ENCODE measurements around the gene MACROH2A1. TPM values are rescaled to one million over a fixed set of nuclear protein-coding genes. Genes with fewer than 3 reads are reported as not detected.

Gene MACROH2A1
- 100 to 1,000 TPM; 159 to 190 TPM for total RNA-seq

- Mint-ChIP-seq H3K36me3 (ENCODE audit: low read depth) (peaks cover 13% of the 10 kb centered on the region), H3K4me3 (peak within 1 kb of the TSS; percentile 86), H3K27ac (peak within 1 kb of the TSS; percentile 91), H3K4me1 (peaks cover 40% of the 10 kb centered on the region), H3K27me3 (no peaks in the 10 kb centered on the region), H3K9me3 (ENCODE audit: low read depth) (no peaks in the 10 kb centered on the region)
- ATAC-seq (peak; percentile 88), DNase-seq (peak; percentile 92)
- CTCF ChIA-PET, result interaction anchor here (1.0 kb wide), 1 partner anchor 27 kb away, joined by 4 read pairs; no protein-coding TSS in a partner anchor
- POLR2A ChIA-PET, result no interaction called here
- intact Hi-C loops (cut with DNase I, micrococcal nuclease), result loop anchor here (1.0 to 5.0 kb wide), 4 partner anchors 22 to 525 kb away; partner anchors contain the start of genes PCBD2 (in 1 of the 2) and TXNDC15 (in 1 of the 2)
Observed at GRCh38 chr5:135398855-135399793, at the start of gene MACROH2A1. Gene MACROH2A1 (minus strand): TSS chr5:135399231. CDS start chr5:135389093, 10,138 bp downstream.

GRCh38 chr5:135448071-135448739 lies 49.2 kb upstream of the MACROH2A1 start:
- H3K4me1 Mint-ChIP-seq, result no peaks in the 10 kb centered on the region
- CTCF ChIA-PET, result interaction anchor here (0.6 to 1.3 kb wide), 3 partner anchors 10 to 118 kb away, joined by 4 to 5 read pairs (median 5); no protein-coding TSS in a partner anchor
- ATAC-seq (no peak), DNase-seq (peak; percentile 14)
- intact Hi-C loops (cut with DNase I, micrococcal nuclease), result no loop called here
- peaks cover 4% of the 10 kb centered on the region for H3K27me3 Mint-ChIP-seq
- H3K9me3 Mint-ChIP-seq (ENCODE audit: low read depth), result no peaks in the 10 kb centered on the region
- no peak overlapping the region for H3K27ac Mint-ChIP-seq
- POLR2A ChIA-PET, result no interaction called here
- no peaks in the 10 kb centered on the region for H3K36me3 Mint-ChIP-seq (ENCODE audit: low read depth)
- no peak overlapping the region for H3K4me3 Mint-ChIP-seq

GRCh38 chr5:135447298-135447929 lies 48.4 kb upstream of the MACROH2A1 start, which contains the start of gene DCANP1:
Gene DCANP1 (minus strand): TSS chr5:135447348. CDS start chr5:135447108, 240 bp downstream.
- ChIA-PET POLR2A (no interaction called here), CTCF (interaction anchor here (0.6 to 1.2 kb wide), 2 partner anchors 92 to 115 kb away, joined by 4 to 6 read pairs; no protein-coding TSS in a partner anchor)
- Mint-ChIP-seq H3K27ac (no peak within 1 kb of the TSS), H3K36me3 (ENCODE audit: low read depth) (no peaks in the 10 kb centered on the region), H3K9me3 (ENCODE audit: low read depth) (no peaks in the 10 kb centered on the region), H3K4me3 (no peak within 1 kb of the TSS), H3K4me1 (no peaks in the 10 kb centered on the region), H3K27me3 (peaks cover 2% of the 10 kb centered on the region)
- ATAC-seq, result no peak
- intact Hi-C loops (cut with DNase I, micrococcal nuclease), result no loop called here
- DNase-seq, result no peak

- intact Hi-C loops (cut with DNase I, micrococcal nuclease), result no loop called here
- Mint-ChIP-seq H3K36me3 (ENCODE audit: low read depth) (no peaks in the 10 kb centered on the region), H3K4me3 (no peak overlapping the region), H3K4me1 (no peaks in the 10 kb centered on the region), H3K27me3 (peaks cover 2% of the 10 kb centered on the region), H3K9me3 (ENCODE audit: low read depth) (no peaks in the 10 kb centered on the region), H3K27ac (no peak overlapping the region)
- no peak for DNase-seq
- ChIA-PET CTCF (interaction anchor here (1.1 to 1.2 kb wide), 3 partner anchors 16 to 116 kb away, joined by 3 to 6 read pairs (median 3); no protein-coding TSS in a partner anchor), POLR2A (no interaction called here)
- no peak for ATAC-seq
Observed at GRCh38 chr5:135446615-135447014, 47.6 kb upstream of the MACROH2A1 start.

- Mint-ChIP-seq H3K4me1 (no peaks in the 10 kb centered on the region), H3K36me3 (ENCODE audit: low read depth) (no peaks in the 10 kb centered on the region), H3K9me3 (ENCODE audit: low read depth) (no peaks in the 10 kb centered on the region), H3K27me3 (peaks cover 2% of the 10 kb centered on the region), H3K27ac (no peak overlapping the region), H3K4me3 (no peak overlapping the region)
- DNase-seq (no peak), ATAC-seq (no peak)
- intact Hi-C loops (cut with DNase I, micrococcal nuclease), result no loop called here
- POLR2A ChIA-PET, result no interaction called here
- CTCF ChIA-PET, result interaction anchor here (1.1 to 1.2 kb wide), 4 partner anchors 11 to 116 kb away, joined by 3 to 6 read pairs (median 4); no protein-coding TSS in a partner anchor
Observed at GRCh38 chr5:135446206-135446605, 47.2 kb upstream of the MACROH2A1 start.

GRCh38 chr5:135445306-135445985 lies 46.4 kb upstream of the MACROH2A1 start:
- CTCF ChIA-PET, result interaction anchor here (1.1 to 1.2 kb wide), 2 partner anchors 12 to 20 kb away, joined by 3 to 4 read pairs; no protein-coding TSS in a partner anchor
- Mint-ChIP-seq H3K4me1 (no peaks in the 10 kb centered on the region), H3K9me3 (ENCODE audit: low read depth) (no peaks in the 10 kb centered on the region), H3K27ac (no peak overlapping the region), H3K36me3 (ENCODE audit: low read depth) (no peaks in the 10 kb centered on the region), H3K4me3 (no peak overlapping the region), H3K27me3 (peaks cover 2% of the 10 kb centered on the region)
- intact Hi-C loops (cut with DNase I, micrococcal nuclease), result no loop called here
- POLR2A ChIA-PET, result no interaction called here
- DNase-seq (no peak), ATAC-seq (no peak)

GRCh38 chr5:135444881-135445280 lies 45.9 kb upstream of the MACROH2A1 start:
- no peak overlapping the region for H3K4me3 Mint-ChIP-seq
- peaks cover 2% of the 10 kb centered on the region for H3K27me3 Mint-ChIP-seq
- intact Hi-C loops (cut with DNase I, micrococcal nuclease), result no loop called here
- H3K36me3 Mint-ChIP-seq (ENCODE audit: low read depth), result no peaks in the 10 kb centered on the region
- ChIA-PET CTCF (no interaction called here), POLR2A (no interaction called here)
- no peak for DNase-seq
- no peak for ATAC-seq
- no peaks in the 10 kb centered on the region for H3K9me3 Mint-ChIP-seq (ENCODE audit: low read depth)
- H3K4me1 Mint-ChIP-seq, result no peaks in the 10 kb centered on the region
- no peak overlapping the region for H3K27ac Mint-ChIP-seq

GRCh38 chr5:135444360-135444759 lies 45.3 kb upstream of the MACROH2A1 start:
- H3K9me3 Mint-ChIP-seq (ENCODE audit: low read depth), result no peaks in the 10 kb centered on the region
- no peak for DNase-seq
- CTCF ChIA-PET, result no interaction called here
- H3K4me1 Mint-ChIP-seq, result no peaks in the 10 kb centered on the region
- no peak overlapping the region for H3K27ac Mint-ChIP-seq
- no peak for ATAC-seq
- no peak overlapping the region for H3K4me3 Mint-ChIP-seq
- intact Hi-C loops (cut with DNase I, micrococcal nuclease), result no loop called here
- H3K36me3 Mint-ChIP-seq (ENCODE audit: low read depth), result no peaks in the 10 kb centered on the region
- POLR2A ChIA-PET, result no interaction called here
- no peaks in the 10 kb centered on the region for H3K27me3 Mint-ChIP-seq

GRCh38 chr5:135443161-135443960 lies 44.3 kb upstream of the MACROH2A1 start:
- ChIA-PET CTCF (no interaction called here), POLR2A (no interaction called here)
- no peaks in the 10 kb centered on the region for H3K4me1 Mint-ChIP-seq
- no peak overlapping the region for H3K4me3 Mint-ChIP-seq
- intact Hi-C loops (cut with DNase I, micrococcal nuclease), result no loop called here
- no peaks in the 10 kb centered on the region for H3K9me3 Mint-ChIP-seq (ENCODE audit: low read depth)
- no peak overlapping the region for H3K27ac Mint-ChIP-seq
- no peak for DNase-seq
- no peak for ATAC-seq
- no peaks in the 10 kb centered on the region for H3K27me3 Mint-ChIP-seq
- H3K36me3 Mint-ChIP-seq (ENCODE audit: low read depth), result no peaks in the 10 kb centered on the region

- no peaks in the 10 kb centered on the region for H3K36me3 Mint-ChIP-seq (ENCODE audit: low read depth)
- ChIA-PET CTCF (interaction anchor here (0.7 kb wide), 1 partner anchor 23 kb away, joined by 3 read pairs; no protein-coding TSS in a partner anchor), POLR2A (no interaction called here)
- no peaks in the 10 kb centered on the region for H3K4me1 Mint-ChIP-seq
- no peak for DNase-seq
- H3K27ac Mint-ChIP-seq, result no peak overlapping the region
- no peak overlapping the region for H3K4me3 Mint-ChIP-seq
- H3K27me3 Mint-ChIP-seq, result peaks cover under 1% of the 10 kb centered on the region
- ATAC-seq, result no peak
- intact Hi-C loops (cut with DNase I, micrococcal nuclease), result no loop called here
- no peaks in the 10 kb centered on the region for H3K9me3 Mint-ChIP-seq (ENCODE audit: low read depth)
Observed at GRCh38 chr5:135442431-135443160, 43.6 kb upstream of the MACROH2A1 start.
